Measurements from ENCODE around the gene ETFRF1.
A peak's percentile ranks its signal among the peaks of the same experiment; 100 is the strongest.

The ETFRF1 gene, protein sequence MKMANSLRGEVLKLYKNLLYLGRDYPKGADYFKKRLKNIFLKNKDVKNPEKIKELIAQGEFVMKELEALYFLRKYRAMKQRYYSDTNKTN

DNA sequence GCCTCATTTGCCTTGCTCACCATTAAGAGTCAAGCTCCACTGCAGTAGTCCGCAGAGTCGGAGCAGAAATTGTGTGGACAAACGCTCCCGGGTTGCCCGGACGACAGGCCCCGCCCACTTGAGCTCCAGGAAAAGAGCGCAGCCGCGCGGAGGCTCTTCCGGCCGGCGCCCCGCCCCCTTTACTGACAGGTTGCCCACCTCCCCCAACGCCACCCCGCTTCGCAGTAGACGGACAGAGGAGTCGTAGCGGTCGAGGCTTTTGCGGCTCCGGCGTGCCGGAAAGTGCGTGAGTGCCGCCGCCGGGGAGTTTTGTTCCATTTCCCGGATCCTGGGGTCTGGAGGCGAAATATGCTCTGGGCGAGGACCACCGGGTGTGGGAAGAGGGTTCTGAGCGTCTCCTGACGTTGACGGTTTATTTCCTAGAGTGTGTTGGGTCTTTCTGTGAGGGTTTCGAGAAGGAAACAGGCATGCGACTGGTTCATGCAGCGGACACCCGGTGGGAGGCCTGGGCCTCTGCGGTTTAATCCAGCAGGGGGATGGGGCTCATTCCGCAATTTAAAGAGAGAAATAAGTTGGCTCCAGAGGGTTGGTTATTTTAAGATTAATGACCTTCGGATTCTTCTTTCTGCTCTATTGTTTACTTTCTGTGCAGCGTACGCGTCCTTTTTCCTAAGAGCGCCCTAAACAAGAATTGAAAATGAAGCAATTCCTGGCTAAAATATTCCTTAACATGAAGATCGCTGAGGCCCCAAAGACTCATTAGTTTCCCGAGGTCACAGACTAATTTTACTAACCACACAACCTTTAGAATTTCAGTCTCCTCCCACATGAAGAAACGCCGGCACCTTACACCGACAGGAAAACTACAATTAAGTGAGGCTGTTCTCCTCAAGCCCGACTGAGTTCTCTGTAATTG lies at the start of gene ETFRF1, which contains the start of gene DNAI7:
Gene ETFRF1, plus strand, starts transcription at position 182 of the 916 bp plus-strand sequence. CDS start 8,720 bp downstream, outside the sequence.
Gene DNAI7, minus strand, starts transcription at position 105 of the 916 bp plus-strand sequence. Its CDS starts 82 bp downstream, at position 23.
- DNase-seq (ENCODE audit: low spot score): peak; percentile 74

DNA sequence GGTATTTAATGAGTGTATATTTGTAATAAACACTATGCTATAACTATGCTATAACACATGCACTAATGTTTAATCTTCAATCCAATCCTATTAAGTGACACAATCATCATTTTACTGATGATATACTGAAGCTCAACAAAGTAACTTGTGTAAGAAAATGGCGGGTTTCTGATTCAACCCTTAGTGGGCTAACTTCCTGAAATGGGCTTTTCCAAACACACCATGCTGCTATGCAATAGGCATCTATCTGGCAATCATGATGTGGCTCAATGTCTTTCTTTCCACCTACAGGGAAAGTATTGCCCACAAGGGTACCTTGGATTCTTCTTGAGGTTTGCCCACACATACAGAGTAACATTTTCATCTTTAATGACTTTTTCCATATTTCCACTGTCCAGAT lies 48.4 kb upstream of the ETFRF1 start:
- DNase-seq (ENCODE audit: low spot score): no peak

DNA sequence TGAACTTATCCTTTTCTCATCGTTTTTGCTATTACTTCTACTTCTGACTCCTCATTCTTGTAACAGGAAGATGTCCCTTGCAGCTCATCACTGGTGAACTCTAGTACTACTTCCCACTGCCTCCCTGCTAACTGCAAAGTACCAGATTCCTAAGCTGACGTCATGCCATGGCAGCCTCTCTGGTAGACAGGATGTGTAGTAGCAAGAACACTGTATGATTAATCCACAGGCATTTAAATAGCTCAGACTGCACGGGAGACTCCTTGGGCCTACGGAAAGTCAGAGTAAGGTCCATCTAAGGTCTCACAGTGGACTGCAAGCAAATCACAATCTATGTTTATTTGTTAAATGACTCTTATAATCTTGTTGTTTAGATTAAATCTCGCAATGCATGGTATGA lies 43.6 kb upstream of the ETFRF1 start:
- DNase-seq (ENCODE audit: low spot score): no peak

DNA sequence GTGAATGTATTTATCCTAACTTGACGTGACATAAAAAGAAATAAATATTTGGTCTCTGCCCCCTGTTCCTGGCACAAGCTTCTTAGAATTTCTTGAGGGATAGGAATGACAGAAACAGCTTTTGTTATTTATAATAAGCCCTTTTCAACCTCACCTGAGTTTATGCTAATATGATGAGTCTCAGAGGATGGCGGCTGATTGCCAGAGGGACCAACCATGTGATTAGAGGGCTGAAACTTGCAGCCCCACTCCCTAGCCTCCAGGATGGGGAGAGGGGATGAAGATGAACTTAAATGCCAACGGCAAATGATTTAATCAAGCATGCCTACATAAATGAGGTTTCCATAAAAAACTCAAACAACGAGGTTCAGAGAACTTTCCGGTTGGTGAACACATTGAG lies 43.0 kb upstream of the ETFRF1 start:
- no peak for DNase-seq (ENCODE audit: low spot score)

DNA sequence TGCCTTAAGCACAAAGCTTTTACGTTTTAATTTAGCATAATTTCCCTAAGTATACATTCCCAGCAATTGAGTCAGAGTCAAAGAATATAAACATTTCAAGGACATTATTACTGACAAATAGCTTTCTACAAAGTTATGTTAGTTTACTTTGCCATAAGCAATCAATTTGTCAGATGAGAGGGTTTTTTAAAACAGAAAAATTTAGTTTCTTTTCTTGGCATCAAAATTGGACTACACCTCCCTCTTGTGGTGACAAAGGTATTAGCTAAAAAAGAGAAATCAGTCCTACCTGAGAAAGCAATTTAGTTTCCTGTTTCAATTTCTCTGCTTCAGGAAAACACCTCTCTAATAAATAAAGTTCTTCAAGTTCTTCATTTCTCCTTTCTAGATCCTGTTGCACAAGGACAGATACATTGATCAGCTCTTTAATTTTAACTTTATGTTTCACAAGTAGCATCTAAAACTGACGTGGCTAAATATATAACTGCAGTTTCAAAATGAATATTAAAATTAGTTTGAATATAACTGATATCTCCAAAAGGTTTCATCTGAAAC lies 39.9 kb upstream of the ETFRF1 start:
- peak; percentile 11 for DNase-seq (ENCODE audit: low spot score)

DNA sequence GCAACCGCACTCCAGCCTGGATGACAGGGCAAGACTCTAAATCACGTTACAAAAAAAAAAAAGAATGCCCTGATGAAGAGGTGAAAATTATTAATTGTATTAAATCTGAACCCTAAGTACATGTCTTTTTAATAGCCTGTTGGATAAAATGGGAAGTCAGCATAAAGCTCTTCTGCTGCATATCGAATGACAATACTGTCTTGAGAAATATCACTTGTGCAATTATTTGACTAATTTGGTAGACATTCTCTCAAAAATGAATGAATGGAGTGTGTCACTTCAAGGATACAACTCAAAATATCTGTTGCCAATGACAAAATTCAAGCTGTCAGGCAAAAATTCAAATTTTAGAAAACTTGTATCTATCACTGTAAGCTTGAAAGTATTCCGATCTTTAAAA lies 39.0 kb upstream of the ETFRF1 start:
- DNase-seq (ENCODE audit: low spot score): no peak

DNA sequence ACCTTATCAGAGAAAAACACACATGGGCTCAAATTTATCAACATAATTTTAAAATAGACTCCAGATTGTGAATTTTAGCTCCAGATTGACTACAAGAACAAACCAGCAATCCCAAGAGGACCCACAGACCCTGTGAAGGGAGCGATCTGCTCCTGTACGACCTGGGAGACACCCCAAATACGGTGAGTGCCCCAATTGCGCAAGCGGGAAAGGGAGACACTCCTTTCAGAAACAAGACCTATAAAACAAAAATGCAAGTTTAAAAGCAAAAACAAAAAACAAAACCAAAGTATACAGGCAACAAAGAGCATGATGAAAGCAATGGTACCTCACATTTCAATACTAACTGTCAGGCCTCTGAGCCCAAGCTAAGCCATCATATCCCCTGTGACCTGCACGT lies 32.2 kb upstream of the ETFRF1 start:
- no peak for DNase-seq (ENCODE audit: low spot score)

DNA sequence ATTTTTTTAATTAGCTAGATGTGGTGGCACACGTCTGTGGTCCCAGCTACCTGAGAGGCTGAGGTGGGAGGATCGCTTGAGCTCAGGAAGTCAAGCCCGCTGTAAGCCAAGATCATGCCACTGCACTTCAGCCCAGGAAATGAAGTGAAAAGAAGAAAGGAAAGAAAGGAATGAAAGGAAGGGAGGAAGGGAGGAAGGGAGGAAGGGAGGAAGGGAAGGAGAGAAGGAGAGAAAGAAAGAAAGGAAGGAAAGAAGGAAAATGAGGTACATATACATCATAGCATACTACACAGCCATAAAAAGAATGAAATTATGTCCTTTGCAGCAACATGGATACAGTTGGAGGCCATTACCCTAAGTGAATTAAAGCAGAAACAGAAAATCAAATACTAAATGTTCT lies 12.3 kb upstream of the ETFRF1 start:
- no peak for DNase-seq (ENCODE audit: low spot score)

DNA sequence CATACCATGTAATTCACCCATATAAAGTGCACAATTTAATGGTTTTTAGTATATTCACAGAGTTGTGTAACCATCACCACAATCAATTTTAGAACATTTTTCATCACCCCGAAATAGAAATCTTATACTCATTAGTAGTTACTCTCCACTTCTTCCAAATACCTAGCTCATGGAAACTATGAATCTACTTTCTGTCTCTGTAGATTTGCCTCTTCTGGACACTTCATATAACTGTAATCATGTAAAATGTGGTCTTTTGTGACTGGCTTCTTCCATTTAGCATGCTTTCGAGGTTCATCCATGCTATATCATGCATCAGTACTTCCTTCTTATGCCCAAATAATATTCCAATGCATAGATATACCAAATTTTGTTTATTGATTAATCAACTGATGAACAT lies 10.9 kb upstream of the ETFRF1 start:
- no peak for DNase-seq (ENCODE audit: low spot score)

DNA sequence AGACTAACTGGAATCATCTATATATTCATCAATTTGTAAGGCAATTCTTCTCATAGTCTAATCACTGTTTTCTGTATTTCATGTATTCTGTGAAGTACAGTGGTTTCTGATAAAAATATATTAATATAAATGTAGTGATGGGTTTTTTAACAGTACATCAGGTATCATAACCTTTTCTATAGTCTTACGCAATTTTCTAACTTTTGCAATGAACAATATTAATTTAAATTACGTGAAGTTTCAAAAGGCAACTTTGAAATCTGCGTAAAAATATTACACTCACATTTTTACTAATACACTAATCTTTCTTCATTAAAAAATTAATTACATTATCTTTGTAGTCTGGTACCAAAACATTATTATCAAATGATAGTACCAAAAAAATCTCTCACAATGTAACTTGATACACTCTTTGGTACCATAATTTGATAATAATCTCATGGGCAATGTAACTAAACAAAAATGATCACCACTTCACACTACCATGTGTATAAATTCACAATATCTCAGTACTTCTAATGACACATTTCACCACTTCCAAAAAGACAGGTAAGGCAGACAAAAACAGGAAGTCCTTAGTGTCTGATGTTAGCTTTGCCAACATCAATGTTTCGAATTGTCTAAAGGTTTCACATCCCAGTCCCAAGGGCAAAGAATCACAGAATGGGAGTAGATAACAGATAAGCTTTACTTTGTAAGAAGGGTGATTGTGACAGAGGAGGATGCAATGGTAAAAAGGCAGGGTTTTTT lies 8.8 kb upstream of the ETFRF1 start:
- no peak for DNase-seq (ENCODE audit: low spot score)

DNA sequence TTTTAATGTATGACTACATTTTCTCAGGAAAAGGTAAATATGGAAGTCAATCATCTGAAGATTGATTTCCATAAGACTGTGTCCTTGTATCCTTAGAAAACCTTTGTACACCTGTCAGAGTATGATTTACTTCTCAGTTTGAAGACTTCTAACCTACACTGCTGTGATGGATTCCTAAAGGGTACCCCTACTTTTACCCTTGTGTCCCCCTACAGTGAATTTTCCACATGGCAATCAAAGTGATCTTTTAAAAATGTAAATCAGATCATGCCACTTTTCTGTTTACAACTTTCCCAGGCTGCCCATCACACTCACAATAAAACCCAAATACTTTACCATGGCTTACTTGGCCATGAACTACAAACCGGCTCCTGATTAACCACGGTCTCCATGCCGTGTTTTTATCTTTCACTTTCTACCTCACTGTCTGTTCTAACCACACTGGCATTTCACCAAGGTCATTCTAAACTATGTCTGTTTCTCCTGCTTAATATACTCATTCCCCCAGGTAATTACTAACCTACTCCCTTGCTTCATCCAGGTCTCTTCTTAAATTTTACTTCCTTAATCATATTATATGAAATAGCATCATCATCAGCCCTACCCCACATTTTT lies 8.1 kb upstream of the ETFRF1 start:
- no peak for DNase-seq (ENCODE audit: low spot score)

DNA sequence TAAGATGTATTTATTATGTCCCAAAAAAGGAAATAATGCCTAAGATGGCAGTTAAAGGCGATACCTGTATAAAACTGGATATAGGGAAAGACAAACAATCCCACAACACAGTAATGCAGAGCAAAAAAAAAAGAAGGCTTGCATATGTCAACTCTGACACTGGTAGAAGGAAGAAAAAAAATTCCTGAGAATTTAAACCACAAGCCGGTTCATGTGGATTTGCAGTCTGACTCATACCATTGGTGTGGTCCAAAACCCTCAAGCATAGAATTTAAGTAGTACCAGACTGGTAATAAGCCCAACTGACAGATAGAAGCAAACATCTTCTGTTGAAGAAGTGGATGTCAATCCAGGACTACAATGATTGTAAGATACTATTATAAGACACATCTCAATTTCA lies 7.3 kb upstream of the ETFRF1 start:
- DNase-seq (ENCODE audit: low spot score): no peak

DNA sequence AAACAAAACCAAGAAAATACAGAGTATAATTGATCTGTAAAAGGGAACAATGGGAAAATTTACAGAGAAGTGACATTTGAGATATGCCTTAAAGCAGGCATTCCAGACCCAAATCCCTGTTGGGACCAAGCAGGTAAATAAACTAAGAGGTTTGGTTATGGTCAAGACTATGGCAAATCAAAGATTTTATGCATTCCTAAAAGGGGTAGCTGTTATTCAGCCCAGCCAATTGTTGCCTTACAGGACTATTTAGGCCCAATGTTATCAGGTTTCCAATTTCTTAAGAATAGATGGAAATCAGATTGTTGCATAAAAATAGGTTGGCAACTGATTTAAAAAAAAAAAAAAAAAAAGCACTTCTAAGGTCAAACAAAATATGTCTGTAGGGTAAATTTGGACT lies 5.4 kb upstream of the ETFRF1 start:
- DNase-seq (ENCODE audit: low spot score): no peak

DNA sequence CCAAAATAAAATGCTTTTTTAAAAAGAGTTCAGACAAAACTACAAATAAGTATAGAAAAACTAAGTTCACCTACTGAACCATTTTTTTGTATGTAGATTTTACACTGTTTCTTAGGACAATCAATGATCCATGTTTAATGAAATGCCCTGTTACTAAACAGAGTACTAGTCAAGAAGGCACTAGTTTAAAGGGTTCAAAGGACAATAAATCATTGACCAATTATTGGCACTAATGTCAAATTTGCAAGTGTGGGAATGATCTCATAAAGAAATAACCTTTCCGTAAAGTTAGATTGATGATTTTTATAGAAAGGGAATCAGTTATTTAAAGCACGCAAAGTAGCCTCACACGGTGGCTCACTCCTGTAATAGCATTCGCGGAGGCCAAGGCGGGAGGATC lies 4.2 kb upstream of the ETFRF1 start:
- no peak for DNase-seq (ENCODE audit: low spot score)

DNA sequence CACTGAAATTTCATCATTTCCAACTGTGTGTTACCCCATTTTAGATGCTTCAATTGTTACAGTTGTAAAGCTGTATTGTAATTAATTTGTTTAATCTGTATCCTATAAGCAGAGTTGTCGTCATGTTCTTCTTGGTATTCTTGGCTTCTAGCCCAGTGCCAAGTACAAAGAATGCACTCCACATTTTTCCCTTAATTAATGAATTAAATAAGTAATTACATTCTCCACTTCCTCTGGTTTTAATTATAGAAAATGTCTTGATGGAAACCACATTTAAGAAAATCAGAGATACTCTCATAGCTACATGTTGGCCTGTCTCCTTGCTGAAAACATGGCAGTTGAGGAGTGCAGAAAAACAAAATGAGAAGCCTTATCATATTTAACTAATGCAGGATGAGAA lies 823 bp upstream of the ETFRF1 start:
- no peak for DNase-seq (ENCODE audit: low spot score)

DNA sequence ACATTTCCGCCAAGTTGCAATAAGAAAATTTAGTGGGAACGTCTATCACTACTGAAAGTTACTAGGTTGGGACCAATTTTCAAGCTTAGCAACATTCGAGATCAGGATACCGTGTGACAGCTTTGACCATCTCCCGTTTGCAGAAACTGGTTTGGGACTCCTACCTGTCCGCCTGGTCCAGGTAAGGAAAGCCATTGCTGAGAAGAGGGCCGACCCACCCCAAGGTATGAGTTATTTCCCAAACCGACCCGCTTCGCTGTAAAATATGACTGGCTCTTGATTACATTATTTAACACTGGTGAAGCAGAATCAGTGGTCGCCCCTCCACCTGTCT lies 348 bp upstream of the ETFRF1 start:
- no peak for DNase-seq (ENCODE audit: low spot score)

DNA sequence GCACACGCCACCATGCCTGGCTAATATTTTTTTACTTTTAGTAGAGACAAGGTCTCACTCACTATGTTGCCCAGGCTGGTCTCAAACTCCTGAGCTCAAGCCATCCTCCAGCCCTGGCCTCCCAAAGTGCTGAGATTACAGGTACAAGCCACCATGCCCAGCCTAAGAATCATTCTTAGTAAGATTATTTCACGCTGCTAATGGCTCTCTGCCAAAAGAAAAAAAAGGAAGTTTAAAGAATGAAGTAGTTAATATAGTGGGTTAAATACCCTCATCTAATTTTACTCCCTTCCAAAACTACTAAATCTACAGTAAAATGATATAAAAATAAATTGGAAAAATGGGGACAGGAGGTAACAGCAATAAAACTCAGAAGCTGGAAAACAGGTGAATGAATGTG lies 2.6 kb downstream of the ETFRF1 start:
- DNase-seq (ENCODE audit: low spot score): no peak

DNA sequence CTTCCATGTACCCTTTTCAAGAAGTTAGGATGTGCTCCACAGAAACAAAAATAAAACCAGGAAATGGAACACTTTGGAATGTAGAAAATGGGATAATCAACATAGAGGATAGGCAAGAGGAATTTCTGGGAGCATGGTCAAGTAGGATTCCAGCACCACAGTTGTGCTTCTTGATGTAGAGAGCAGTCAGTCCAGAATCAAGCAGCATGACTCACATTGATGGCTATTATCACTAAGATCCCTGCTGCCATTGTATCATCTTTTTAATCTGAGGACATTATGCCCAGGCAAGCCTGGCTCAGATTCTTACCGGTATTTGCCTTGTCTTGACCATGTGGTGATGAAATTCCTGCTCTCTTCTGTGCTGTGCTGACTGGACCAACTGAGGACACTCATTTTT lies 5.7 kb downstream of the ETFRF1 start:
- DNase-seq (ENCODE audit: low spot score): no peak

DNA sequence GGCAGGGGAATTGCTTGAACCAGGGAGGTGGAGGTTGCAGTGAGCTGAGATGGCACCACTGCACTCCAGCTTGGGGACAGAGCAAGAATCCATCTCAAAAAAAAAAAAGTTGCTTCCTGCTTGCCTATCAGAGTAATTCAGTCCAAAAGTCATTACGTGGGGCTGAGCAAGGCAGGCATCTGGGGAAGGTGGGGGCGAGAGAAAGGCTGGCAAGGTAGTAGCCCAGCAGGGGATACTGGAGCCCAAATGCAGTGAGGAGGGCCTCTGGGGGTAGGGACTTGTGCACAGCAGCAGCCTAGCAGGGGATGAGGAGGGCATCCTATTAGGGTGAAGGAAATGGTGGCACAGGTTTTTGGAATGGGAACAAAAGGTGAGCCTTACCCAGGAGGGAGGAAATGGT lies 7.1 kb downstream of the ETFRF1 start:
- no peak for DNase-seq (ENCODE audit: low spot score)

DNA sequence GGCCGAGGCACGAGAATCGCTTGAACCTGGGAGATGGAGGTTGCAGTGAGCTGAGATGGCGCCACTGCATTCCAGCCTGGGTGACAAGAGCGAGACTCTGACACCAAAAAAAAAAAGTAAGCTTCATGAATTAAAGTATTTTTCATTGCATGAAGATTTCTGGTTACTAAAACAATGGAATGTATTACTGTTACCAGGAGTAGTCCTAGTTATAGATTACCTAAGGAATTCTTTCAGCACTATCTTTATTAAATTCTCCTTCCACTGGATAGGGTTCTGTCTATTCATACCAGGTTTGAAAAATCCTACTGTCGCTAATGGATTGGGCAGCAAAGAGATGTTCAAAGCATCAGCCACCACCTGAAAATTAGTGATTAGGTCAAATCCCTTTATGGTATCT lies 12.4 kb downstream of the ETFRF1 start:
- no peak for DNase-seq (ENCODE audit: low spot score)

DNA sequence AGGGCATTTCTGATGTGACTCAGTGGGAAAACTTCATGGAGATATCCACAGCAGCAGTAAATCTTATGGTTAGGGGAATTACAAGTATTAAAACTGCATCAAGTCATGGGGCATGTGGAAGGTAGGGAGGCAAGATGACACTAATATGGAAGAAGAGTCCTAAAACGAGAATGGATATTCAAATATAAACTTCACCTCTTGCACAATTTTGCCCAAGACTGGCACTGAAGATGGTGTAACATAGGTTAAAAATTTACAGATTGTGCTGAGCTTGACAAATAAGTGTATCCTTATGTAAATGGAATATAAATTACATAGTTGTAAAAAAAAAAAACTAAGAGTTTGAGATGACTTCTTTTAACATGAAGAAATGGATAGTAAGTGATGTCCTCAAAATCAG lies 12.8 kb downstream of the ETFRF1 start:
- no peak for DNase-seq (ENCODE audit: low spot score)

DNA sequence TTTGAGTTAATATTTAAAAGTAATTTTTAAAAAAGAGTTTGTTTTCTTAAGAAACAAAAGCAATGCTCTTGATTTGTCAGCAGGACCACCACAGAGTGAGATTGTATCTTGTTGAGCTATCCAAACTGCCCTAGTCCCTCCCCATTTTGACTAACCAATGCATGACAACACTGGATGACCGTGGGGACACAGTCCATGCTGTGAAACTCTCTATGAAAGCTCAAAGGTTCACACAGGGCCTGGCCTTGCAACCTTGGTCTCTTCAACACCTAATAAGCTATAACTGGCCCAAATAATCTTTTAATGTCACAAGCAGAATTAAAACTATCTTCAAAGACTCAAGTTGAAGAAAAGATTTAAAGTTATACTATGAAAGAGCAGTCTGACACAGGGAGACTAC lies 13.5 kb downstream of the ETFRF1 start:
- DNase-seq (ENCODE audit: low spot score): no peak

All from HuH-7.5 (cell line).